ENCODE data around the gene RAB13.
A peak's percentile ranks its signal among the peaks of the same experiment; 100 is the strongest.

RAB13 gene

DNA sequence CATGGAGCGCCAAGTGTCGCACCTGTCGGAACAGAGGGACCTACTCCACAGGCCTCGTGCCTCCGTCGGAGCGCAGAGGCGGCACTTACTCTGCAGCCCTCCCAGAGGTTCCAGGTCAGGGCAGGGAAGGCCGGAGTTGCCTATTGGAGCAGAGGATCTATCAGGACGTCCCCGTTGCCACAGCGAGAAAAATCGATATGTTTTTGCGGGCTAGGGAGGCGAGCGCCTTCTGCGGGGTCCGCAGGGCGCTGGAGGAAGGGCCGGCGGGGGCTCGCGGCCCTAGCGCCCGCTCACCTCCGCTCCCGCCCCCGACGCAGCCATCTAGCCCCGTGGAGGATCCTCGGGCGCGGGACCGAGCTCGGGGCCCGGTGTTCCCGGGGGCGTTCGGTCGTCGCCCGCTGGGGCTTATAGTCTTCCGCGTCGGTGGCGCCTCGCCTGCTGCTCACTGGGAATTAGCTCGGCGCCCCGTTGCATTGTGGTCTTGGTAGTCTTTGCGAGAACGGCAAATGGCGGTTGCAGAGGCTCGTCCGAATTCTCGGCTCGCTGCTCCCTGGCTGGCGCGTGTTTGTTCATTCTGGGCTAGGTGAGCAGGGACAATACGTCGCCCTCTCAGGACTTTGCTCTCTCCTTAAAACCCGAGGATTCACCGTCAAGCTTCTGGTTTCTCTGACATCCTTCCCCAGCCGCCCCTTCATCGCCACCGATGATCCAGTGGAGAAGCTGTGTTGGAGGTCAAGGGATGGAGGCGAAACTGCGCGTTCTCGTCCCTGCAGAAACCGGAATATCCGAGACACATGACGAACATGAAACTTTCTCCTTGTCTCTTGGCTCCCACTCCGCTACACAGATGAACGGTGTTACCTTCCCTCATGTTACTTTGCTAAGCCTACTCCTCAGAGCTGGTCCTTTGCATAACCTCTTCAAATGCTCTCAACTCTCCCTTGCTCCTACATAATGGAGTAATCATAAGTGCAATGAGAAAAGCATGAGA, 8.6 kb downstream of the RAB13 start, which contains the start of gene JTB:
JTB (minus strand) TSS at position 425 of the 991 bp plus-strand sequence; CDS start at position 3, 422 bp downstream.
- DNase-seq (ENCODE audit: low read depth), result peak; percentile 74
- H3K4me3 ChIP-seq (ENCODE audit: low read length), result peak within 1 kb of the TSS; percentile 99
- no peak for TF ChIP-seq CTCF (conservative IDR thresholded peaks at IDR 0.05; ENCODE audit: low read length)

DNA sequence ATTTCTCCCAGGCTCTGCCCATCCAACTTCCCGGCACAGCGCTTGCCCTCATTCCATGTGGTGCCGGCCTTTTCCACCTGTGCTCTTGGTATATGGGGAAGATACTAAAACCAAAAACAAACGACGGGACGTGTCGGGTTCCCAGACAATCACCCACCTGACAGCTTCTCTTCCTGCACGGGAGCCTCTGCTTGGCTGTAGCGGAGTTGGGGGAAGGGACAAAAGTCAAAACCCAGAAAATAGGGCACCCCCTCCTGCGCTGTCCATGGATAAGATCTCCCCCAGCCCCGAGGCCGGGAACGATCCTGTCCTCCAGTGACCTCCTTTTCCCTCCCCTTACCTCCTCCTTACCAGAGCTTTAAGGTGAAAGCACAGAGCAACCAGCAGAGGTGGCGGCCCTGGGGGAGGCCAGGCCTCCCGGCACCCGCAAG, 9.3 kb downstream of the RAB13 start:
- H3K4me3 ChIP-seq (ENCODE audit: low read length), result peak overlapping the region; percentile 99
- no peak for TF ChIP-seq CTCF (conservative IDR thresholded peaks at IDR 0.05; ENCODE audit: low read length)
- DNase-seq (ENCODE audit: low read depth), result no peak

- DNase-seq (ENCODE audit: low read depth), result no peak
- no peak overlapping the region for H3K4me3 ChIP-seq (ENCODE audit: low read length)
- TF ChIP-seq CTCF (conservative IDR thresholded peaks at IDR 0.05; ENCODE audit: low read length), result no peak
Observed at GRCh38 chr1:153973525-153973924, 12.6 kb downstream of the RAB13 start.

GRCh38 chr1:153973071-153973470, 13.1 kb downstream of the RAB13 start:
- no peak for DNase-seq (ENCODE audit: low read depth)
- no peak for TF ChIP-seq CTCF (conservative IDR thresholded peaks at IDR 0.05; ENCODE audit: low read length)
- no peak overlapping the region for H3K4me3 ChIP-seq (ENCODE audit: low read length)

GRCh38 chr1:153970346-153970745, 15.8 kb downstream of the RAB13 start:
- no peak for DNase-seq (ENCODE audit: low read depth)
- TF ChIP-seq CTCF (conservative IDR thresholded peaks at IDR 0.05; ENCODE audit: low read length), result no peak
- H3K4me3 ChIP-seq (ENCODE audit: low read length), result no peak overlapping the region

DNA sequence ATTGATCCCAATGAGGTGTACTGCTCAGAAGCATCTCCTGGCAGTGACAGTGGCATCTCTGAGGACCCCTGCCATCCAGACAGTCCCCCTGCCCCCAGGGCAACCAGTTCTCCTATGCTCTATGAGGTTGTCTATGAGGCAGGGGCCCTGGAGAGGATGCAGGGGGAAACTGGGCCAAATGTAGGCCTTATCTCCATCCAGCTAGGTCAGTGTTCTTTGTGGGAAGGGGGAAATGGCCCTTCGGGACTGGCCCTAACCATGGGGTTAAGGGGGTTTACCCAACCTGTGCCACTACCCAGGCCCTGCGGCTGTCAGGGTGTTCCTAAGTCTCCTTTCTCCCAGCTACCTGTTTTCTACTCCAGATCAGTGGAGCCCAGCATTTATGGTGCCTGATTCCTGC, 17.2 kb downstream of the RAB13 start:
- no peak overlapping the region for H3K4me3 ChIP-seq (ENCODE audit: low read length)
- no peak for DNase-seq (ENCODE audit: low read depth)
- TF ChIP-seq CTCF (conservative IDR thresholded peaks at IDR 0.05; ENCODE audit: low read length), result no peak

DNA sequence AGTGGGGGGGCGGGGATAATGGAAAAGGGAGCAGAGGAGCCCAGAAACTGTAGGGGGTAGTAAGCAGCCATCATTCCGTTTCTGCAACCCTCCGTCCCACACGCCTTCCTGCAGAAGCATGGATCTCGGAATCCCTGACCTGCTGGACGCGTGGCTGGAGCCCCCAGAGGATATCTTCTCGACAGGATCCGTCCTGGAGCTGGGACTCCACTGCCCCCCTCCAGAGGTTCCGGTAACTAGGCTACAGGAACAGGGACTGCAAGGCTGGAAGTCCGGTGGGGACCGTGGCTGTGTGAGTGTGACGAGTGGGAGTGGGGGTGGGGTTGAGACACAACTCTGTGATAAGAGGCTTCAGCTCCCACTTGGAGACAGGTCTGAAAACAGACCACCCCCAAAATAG, 17.7 kb downstream of the RAB13 start:
- TF ChIP-seq CTCF (conservative IDR thresholded peaks at IDR 0.05; ENCODE audit: low read length), result no peak
- peak overlapping the region; percentile 75 for H3K4me3 ChIP-seq (ENCODE audit: low read length)
- DNase-seq (ENCODE audit: low read depth), result no peak

Data from AG10803 (cell line).